ENCODE measurements around the gene TPST2.

Gene TPST2

DNA sequence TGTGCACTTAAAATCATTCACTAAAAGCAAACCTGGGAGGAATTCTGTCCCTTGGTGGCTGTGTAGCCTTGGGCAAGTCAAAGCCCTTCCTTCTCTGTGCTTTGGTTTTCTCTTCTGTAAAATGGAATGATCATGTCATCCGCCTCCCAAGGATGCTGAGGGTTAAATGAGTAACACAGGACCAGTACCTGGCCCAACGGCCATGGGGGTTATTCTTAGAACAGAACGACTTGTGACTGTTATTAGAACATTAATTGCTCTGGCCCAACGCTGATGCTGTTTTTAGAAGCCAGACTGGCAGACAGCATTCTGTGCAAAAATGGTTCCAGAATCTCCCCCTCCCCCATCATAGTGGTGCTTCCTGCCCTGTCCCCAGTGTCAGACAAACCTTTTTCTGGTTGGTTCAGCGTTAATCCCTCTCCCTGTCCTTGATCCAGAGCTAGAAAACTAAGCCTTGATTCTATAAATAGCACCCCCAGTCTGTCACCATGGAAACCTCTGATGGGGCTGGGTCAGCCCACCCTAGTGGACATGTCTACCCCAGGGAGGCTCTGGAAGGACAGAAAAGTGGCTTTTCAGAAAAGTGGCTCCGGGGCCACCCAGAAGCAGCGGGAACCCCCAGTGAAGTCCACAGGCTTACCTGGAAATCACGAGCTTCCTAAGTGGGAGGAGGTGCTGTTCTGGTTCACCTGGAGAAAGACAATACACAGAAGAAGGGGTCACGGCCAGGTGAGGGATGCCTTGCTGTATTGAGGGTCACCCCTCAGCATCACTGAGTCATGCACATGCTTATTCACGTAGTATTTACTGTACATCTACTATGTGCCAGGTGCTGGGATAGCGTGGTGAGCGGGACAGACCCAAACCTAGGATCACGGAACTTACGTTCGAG, 62.1 kb downstream of the TPST2 start:
- DNase-seq = no peak

DNA sequence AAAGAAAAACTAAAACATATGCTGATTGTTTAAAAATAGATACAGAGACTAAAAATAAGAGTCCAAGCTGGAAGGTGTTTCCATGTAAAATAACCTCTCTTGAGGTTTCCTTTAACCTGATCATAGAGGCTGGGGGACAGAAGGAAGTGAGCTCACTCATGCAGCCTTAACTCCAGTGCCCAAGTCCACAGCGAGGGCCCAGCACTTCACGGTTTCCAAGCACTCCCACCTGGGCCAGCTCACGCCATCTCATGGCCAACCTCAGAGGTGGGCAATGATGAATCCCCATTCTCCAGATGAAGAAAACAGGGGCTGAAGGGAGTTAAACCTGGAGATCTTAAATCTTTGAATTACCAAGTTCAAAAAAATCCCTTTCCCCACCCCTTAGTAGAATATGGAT, 62.8 kb downstream of the TPST2 start:
- DNase-seq = no peak

DNA sequence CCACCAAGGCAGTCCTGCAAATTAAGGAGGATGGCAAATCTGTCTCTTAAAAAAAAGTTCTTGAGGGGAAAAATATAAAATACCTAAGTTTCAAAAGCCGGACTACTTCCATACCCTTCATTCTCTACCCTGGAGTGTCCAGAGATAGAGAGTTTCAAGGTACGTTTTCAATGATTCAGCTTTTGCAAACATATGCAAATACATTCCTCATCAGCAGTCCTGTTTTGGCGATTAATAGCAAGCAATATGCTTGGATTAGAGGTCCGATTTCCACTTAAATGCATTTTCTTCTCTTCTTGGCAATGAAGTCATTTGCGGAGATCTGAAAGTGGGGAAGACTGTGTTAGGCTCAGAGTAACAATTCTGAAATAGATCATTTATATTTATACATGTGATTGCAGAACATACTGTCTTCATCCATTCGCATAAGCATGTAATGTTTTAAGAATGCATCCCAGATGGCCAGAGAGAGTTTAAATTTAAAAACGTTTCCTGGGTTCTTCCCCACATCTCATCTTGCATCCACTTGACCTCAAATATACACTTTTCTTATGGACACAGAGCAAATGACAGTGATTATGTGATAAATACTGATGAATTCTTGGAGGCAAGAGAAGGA, 63.9 kb downstream of the TPST2 start:
- no peak for DNase-seq

DNA sequence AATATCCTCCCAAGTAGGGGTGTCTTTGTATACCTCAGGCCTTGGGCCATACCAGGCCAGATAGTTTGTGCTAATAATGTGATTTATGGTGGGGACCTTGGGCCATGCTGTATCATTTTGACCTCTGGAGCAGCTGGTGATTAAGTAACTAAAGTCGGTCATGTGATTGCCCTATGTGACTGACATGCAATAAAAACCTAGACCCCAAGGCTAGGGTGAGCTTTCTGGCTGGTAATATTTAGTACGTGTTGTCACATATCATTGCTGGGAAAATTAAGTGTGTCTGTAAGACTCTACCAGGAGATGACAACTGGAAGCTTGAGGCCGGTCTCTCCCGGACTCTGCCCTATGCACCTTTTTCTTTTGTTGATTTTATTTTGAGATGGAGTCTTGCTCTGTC, 65.1 kb downstream of the TPST2 start:
- no peak for DNase-seq

DNA sequence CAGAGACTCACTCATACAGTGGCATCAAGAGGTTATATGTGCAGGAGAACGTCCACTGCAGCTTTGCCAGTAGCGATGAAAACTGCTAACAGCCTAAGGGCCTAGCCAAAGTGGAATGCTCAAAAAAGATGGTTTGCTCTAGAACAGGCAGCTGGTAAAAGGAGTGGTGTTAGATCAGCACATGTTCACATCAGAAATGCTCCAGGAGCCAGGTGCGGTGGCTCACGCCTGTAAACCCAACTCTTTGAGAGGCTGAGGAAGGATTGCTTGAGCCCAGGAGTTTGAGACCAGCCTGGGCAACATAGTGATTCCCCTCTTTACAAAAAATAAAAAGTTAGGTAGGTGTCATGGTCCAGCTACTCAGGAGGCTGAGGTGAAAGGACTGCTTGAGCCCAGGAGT, 67.3 kb downstream of the TPST2 start:
- no peak for DNase-seq

DNA sequence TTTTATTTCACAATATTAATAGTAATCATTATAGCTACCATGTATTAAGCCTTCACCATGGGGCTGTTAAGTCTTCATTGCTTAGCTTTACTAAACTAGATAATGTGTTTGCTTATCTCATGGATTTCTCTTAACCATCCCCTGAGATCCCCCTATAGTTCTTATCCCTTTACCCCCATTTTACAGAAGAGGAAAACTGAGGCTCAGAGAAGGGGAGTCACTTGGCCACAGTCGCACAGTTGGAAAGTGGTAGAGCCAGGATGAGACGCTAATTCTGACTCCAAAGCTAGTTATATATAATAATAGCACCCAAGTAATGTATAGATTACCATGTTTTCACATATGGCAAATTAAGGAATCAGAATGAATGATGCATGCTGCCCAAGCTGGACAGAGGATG, 67.9 kb downstream of the TPST2 start:
- DNase-seq = no peak

DNA sequence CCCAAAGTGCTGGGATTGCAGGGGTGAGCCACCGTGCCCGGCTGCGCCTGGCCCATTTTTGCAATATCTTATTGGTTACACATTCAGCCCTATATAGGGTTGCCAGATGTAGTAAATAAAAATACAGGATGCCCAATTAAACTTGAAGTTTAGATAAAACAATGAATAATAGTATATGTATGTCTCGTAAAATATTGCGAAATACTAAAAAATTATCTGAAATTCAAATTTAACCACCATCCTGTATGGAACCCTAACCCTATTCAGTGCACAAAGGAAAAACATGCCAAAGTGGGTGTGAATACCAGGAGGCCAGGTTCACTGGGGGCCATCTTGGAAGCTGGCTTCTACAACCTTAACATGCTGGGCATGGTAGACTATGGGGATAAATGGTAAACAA, 72.5 kb downstream of the TPST2 start:
- DNase-seq = no peak

DNA sequence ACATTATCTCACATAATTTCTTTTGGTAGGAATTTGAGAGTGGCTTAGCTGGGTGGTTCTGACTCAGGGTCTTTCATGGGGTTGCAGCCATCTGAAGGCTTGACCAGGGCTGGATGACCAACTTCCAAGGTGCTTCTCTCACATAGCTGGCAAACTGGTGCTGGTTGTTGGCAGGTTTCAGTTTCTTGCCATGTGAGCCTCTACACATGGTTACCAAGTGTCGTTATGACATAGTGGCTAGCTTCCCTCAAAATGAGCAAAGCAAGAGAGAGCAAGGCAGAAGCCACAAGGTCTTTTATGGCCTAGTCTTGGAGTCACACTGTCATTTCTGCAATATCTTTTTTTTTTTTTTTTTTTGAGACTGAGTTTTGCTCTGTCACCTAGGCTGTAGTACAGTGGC, 73.4 kb downstream of the TPST2 start:
- DNase-seq = no peak

DNA sequence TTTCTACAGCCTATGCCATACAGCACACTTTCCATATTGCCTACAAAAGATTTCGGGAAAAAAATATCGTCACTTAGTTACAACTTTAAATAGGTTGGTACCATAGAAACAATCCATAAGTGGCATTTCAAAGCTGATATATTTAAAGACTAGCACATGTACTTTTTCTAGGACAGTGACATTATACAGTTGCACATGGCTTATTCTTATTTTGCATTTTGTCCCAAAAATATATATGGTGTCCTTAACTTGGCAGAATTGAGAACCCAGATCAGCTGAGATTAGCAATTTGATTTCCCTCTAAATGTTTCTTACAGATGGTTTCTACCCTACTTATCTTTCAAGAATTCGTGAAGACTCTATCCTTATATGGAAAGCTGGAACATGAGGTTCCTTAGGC, 74.0 kb downstream of the TPST2 start:
- no peak for DNase-seq

DNA sequence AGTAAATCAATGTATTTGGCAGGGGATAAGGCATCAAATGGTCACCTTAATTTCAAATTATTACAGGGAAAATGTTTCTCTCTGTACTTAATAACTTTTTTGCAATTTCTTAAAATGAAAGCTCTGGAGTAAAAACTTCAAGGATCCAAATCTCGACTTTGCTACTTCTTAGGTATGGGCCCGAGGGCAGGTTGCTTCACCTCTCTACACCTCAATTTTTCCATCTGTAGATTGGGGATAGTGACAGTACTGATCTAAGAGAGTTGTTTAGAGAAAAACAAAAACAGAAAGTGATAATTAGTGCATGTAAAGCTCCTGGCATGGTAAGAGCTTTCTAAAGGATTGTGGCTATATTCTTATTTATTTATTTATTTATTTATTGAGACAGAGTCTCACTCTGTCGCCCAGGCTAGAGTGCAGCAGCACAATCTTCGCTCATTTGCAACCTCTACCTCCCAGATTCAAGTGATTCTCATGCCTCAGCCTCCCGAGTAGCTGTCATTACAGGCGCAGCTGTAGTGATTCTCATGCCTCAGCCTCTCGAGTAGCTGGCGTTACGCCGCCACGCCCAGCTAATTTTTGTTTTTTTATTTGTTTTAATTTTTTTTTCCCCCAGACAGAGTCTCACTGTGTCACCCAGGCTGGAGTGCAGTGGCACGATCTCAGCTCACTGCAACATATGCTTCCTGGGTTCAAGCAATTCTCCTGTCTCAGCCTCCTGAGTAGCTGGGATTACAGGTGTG, 75.3 kb downstream of the TPST2 start:
- no peak for DNase-seq

DNA sequence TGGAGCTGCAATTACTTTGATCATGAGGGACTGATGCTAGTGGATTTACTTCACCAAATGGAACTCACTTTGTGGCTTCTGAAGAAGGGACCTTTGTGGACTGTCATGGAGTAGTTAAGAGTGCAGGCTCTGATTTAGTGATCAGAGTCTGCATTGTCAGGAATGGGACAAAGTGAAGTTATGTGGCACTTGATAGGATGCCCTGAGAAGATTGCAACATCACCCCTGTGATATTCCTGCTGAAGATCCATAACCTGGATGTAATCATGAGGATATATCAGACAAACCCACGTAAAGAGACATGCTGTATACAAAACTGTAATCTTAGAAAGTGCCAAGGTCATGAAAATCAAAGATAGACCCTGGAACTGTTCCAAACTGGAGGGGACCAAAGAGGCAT, 76.1 kb downstream of the TPST2 start:
- no peak for DNase-seq

DNA sequence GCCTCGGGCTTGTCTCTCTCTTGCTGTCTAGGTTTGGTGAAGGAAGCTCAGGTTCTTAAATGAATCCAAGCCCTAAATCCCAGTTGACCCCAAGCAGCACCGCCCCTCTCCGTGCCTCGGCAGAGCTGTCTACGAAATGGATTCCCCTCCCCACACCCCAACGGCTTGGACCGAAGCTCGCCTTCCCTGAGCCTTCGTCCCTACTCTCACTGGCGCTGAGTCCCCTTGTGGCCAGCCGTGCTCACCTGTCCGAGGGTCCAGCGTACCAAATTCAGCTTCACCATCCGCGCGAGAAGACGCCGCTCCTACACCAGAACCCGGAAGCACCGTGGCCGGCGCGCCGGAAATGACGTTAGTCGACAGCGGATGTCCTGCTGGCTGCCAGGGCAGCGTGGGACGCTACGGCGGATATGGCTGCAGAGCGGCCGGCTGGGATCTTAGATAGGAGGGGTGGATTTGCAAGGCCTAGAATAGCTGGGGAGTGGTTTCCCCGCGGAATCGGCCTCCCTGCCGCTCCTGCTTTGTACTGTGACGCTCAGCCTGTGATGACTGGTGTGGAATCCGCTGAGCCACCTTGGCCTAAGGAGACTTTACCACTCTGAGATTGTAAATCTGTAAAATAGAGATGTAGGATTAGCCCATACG, 77.7 kb downstream of the TPST2 start, which contains the start of gene TFIP11:
TFIP11 (minus strand) TSS at position 325 of the 645 bp plus-strand sequence. CDS start 2,201 bp downstream, outside the sequence.
- peak; percentile 88 to 96 for DNase-seq

DNA sequence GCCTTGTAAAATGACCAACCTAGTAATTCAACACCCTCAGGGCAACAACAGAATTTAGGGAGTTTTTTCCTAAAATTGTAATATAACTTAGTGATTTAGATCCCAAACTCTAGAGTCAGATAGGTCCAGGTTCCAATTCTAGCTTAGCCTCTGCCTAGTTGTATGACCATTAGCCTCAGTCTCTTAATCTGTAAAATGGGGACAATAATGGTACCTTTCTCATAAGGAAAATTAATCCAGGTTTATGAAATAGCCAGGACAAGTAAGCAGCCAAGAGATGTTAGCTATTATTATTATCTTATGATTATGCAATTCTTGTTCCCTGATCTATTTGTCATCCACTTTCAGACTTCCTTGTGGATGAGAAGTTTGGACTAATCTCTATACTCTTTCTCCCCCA, 81.8 kb downstream of the TPST2 start:
- no peak for DNase-seq

DNA sequence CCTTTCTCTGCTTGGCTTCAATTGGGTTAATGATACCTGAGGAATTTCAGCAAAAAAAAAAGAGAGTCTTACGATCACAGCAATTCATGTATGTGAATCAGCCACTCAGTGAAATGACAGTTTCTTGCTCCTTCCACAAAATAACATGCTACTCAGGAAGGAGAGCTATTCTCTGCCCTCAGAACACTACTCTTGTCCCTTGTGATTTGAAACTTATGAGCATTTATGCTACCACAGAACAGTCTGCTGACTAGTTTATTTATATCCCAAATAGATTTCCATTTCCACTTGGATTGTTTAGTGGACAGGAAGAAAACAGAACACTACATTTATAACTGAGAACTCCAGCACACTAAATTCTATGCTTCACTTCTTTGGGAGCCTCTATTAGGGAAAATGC, 86.2 kb downstream of the TPST2 start:
- no peak for DNase-seq

DNA sequence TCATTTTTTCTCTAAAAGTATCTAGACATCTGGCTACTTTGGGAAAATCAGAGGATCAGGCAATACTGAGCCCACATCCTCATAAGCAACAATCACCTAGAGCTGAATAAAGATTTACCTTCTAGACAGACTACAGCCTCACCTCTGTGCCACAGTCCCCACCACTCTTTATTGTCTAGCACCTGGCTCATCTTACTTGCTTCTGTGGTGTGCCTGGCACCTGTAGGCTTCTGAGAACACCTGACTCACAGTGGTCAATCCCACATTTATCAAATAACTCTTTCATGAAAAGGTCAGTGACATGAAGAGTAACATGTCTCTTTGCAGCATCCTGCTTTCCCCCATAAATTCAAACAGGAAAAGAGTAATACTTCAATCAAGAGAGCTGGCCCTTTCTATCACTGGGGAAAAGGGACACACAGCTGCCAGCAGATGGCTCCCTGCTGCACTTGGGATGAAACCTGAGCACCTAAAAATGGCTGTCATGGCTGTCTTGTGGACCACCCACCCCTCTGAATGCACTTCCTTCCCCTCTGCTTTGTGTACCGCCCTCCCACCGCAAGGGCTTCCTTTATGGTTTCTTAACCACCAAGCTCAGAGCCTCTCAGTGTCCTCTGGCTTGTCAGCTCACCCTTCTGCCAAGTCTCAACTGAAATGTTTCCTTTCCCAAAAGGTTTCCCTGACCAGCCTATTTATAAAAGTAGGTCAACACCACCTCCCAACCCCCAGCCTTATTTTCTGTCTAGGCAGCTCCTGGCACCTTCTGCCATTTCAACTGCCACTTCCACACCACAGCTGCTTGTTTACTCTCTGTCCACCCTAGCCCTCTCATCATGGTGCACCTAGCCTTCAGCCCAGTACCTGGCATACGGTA, 87.0 kb downstream of the TPST2 start:
- DNase-seq = peak; percentile 31 to 35

DNA sequence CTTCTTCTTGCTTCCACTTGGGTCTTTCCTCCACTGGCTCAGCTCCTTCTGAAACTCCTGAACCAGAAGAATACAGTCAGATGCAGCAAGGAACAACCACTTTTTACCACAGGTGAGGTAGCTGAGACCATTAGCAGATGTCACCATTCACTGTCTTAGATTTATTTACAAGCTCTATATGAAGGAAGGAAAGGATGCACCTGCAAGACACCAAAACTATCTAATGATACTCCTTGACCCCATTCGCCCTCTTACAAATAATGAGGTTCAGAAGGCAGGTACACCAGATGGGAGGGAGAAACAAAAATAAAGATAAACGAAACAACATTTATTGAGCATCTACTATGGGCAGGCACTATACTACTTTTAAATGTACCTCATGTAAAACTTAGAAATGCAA, 87.9 kb downstream of the TPST2 start:
- no peak for DNase-seq

DNA sequence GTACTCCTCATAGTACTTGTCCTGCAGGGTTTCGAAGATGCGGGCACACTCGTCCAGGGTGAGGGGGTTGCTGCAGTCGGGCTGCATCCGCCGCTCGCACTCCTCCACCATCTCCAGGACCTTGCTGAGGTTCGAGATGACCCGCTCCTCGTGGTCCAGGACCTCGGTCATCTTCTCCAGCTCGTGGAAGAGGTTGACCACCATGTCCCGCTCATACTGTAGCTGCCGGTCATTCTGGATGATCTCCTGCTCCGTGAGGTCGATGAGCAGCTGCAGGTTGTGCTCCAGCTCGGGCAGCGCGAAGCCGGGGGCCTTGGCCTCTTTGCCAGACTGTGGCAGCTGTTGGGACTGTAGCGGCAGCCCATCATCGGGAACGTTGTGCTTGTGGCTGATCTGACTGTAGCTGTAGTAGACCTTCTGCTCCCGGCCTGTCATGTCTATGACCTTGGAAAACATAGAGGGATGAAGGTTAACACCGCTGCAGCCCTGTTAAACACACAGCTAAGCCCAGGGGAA, 90.7 kb downstream of the TPST2 start:
- DNase-seq = no peak

DNA sequence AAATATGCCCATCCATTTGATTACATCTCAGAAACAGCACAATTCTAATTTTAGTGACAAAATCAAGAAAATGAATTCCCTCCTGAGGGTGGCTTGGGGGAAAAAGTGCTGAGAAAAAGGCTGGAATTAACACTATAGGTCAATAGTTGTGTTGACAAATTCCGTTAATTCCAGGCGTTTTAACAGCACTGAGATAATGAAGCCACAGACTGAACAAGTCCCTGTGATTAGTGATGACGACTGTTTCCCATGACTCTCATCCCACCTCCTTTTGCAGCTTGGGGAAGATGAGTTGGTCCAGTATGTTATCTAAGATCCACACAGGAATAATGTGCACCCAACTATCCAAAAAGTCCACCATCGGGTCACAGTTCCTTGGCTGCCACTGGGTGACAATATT, 93.5 kb downstream of the TPST2 start:
- peak in 1 of 2 donors; percentile 39 for DNase-seq

DNA sequence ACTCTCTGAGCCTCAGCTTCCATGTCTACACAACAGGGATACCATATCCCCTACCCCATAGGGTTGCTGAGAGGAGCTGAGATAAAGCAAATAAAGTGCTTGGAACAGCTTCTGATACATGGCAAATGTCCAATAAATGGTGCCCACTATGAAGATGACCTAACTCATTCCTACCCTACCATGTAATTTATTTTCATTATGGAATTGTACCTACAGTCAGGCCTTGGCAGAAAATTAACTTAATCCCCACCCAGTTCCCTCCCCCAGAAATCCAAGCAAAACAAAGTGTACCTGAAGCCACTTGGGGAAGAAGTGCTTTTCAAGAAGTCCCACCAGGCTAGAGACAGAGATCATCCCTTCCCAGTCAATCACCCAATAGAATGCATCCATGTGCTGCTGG, 95.4 kb downstream of the TPST2 start:
- DNase-seq = no peak

DNA sequence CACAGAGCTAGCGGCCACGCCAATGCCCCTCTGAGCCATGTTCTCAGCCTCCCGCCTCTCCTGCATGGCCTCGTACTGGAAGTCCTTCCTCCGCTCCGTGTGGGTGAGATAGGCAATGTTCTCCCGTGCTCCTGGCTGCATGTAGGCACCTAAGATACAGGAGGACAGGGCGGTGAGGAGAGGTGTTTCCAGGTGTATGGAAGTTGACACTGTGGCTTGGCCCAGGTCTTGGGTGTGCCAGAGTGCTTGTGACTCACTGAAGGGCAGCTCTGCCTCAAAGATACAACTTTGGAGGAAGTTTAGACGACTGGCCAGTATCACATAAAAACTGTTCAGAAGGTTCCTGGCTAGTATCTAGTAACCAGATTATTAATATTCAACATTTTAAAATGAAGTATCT, 97.7 kb downstream of the TPST2 start:
- DNase-seq = no peak

DNA sequence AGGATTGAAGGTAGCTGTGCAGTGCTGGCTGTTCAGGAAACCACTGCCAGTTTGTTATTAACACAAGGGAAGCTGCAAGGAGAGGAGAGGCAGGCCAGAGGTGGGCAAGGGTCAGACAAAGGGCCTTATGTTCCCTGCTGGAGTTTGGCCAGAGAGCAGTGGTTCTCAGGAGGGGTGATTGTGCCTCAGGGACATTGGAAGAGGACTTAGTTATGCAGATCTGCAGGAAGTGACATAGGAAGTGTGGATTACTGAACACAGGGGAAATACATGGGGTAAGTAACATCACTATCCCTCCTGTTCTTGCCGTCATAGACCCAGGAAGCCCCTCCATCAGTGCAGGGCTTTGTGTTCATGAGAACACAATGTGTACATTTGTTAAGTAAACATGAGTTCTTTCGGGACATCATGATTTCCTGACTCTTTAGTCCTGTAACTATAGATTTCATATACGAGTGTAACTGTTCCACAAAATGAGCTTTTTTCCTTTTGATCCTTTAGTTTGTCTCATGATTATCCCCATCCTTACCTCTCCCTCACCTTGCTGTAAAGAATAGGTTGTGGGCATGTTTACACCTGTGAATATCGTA, 100.4 kb downstream of the TPST2 start:
- DNase-seq = no peak

DNA sequence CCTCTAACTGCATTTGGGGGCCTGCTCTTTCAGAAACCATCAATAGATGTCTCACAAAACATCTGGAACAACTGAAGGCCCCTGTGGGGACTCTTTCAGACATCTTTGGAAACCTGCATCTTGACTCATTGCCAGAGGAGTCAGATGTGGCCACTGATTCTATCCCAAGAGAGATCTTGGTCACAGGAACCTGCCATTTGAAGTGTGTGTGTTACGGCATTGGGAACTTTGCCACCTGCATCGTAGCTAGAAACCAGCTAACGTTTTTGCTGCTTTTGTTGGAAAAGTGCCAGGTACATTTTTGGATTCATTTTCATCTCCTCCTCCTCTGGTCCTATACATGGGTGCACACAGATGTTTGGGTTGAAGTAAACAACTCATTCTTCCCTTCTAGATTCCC, 101.9 kb downstream of the TPST2 start:
- DNase-seq = no peak
